ENCODE data around the gene IL20RB.
"Not testable (repeated sequence)": the region's sequence is repeated elsewhere in the genome, so short reads cannot be mapped to it uniquely, and the experiment has no call there.

IL20RB gene

GRCh38 chr3:136955813-136956212 lies 2.0 kb upstream of the IL20RB start:
- DNase-seq, result no peak
- H3K27me3 ChIP-seq, result no peaks in the 10 kb centered on the region
- H3K36me3 ChIP-seq, result peaks cover 7% of the 10 kb centered on the region
- no peaks in the 10 kb centered on the region for H3K9me3 ChIP-seq
- H3K4me3 ChIP-seq (ENCODE audit: low read depth, low read length), result no peak overlapping the region
- TF ChIP-seq CTCF (IDR thresholded peaks at IDR 0.05; ENCODE audit: low read depth, low read length), result no peak
- no peaks in the 10 kb centered on the region for H3K4me1 ChIP-seq

GRCh38 chr3:136956971-136957370 lies 812 bp upstream of the IL20RB start:
- TF ChIP-seq CTCF (IDR thresholded peaks at IDR 0.05; ENCODE audit: low read depth, low read length), result no peak
- no peak for DNase-seq
- Histone ChIP-seq H3K4me1 (no peaks in the 10 kb centered on the region), H3K27me3 (no peaks in the 10 kb centered on the region), H3K9me3 (no peaks in the 10 kb centered on the region), H3K36me3 (peaks cover 9% of the 10 kb centered on the region), H3K4me3 (ENCODE audit: low read depth, low read length) (no peak overlapping the region)

- TF ChIP-seq CTCF (IDR thresholded peaks at IDR 0.05; ENCODE audit: low read depth, low read length), result no peak
- Histone ChIP-seq H3K9me3 (no peaks in the 10 kb centered on the region), H3K36me3 (peaks cover 9% of the 10 kb centered on the region), H3K27me3 (no peaks in the 10 kb centered on the region), H3K4me3 (ENCODE audit: low read depth, low read length) (no peak overlapping the region), H3K4me1 (no peaks in the 10 kb centered on the region)
- DNase-seq, result no peak
These were observed 1.2 kb downstream of the IL20RB start for GRCh38 chr3:136958939-136959338.

GRCh38 chr3:136959599-136959998 lies 1.8 kb downstream of the IL20RB start:
- H3K4me1 ChIP-seq, result no peaks in the 10 kb centered on the region
- peaks cover 9% of the 10 kb centered on the region for H3K36me3 ChIP-seq
- no peaks in the 10 kb centered on the region for H3K9me3 ChIP-seq
- no peak for DNase-seq
- no peaks in the 10 kb centered on the region for H3K27me3 ChIP-seq
- TF ChIP-seq CTCF (IDR thresholded peaks at IDR 0.05; ENCODE audit: low read depth, low read length), result no peak
- H3K4me3 ChIP-seq (ENCODE audit: low read depth, low read length), result no peak overlapping the region

GRCh38 chr3:136960838-136961836 lies 3.4 kb downstream of the IL20RB start:
- DNase-seq, result no peak
- no peaks in the 10 kb centered on the region for H3K9me3 ChIP-seq
- no peaks in the 10 kb centered on the region for H3K27me3 ChIP-seq
- TF ChIP-seq CTCF (IDR thresholded peaks at IDR 0.05; ENCODE audit: low read depth, low read length), result no peak
- H3K4me1 ChIP-seq, result no peaks in the 10 kb centered on the region
- peaks cover 9% of the 10 kb centered on the region for H3K36me3 ChIP-seq
- no peak overlapping the region for H3K4me3 ChIP-seq (ENCODE audit: low read depth, low read length)

- H3K27me3 ChIP-seq, result no peaks in the 10 kb centered on the region
- H3K9me3 ChIP-seq, result no peaks in the 10 kb centered on the region
- no peaks in the 10 kb centered on the region for H3K4me1 ChIP-seq
- DNase-seq, result no peak
- TF ChIP-seq CTCF (IDR thresholded peaks at IDR 0.05; ENCODE audit: low read depth, low read length), result no peak
- no peak overlapping the region for H3K4me3 ChIP-seq (ENCODE audit: low read depth, low read length)
- H3K36me3 ChIP-seq, result peaks cover 9% of the 10 kb centered on the region
These were observed 5.1 kb downstream of the IL20RB start for GRCh38 chr3:136962927-136963326.

GRCh38 chr3:136969539-136969938 lies 11.8 kb downstream of the IL20RB start:
- not testable (repeated sequence) for H3K4me1 ChIP-seq; DNase-seq; H3K4me3 ChIP-seq (ENCODE audit: low read depth, low read length); H3K9me3 ChIP-seq; H3K27me3 ChIP-seq; H3K36me3 ChIP-seq
